ENCODE data around the gene SUGCT.

SUGCT gene

GRCh38 chr7:40848541-40849221 is 713.9 kb downstream of the SUGCT start:
- no peak for DNase-seq (ENCODE audit: low read depth in 1 of 2, low spot score in 1 of 2)
- TF ChIP-seq CTCF (IDR thresholded peaks at IDR 0.05; ENCODE audit: insufficient read depth, low read length) = no peak
- TF ChIP-seq GABPA (IDR thresholded peaks at IDR 0.05; ENCODE audit: low read depth) = no peak
- no peak for TF ChIP-seq REST (IDR thresholded peaks at IDR 0.05; ENCODE audit: insufficient replicate concordance, low read depth)
- no peak for TF ChIP-seq POLR2AphosphoS5 (IDR thresholded peaks at IDR 0.05; ENCODE audit: low read depth)
- TF ChIP-seq SPI1 (IDR thresholded peaks at IDR 0.05; ENCODE audit: borderline replicate concordance, low read depth) = no peak
- Histone ChIP-seq H3K27me3 (ENCODE audit: insufficient read depth, poor library complexity, severe bottlenecking) (no peaks in the 10 kb centered on the region), H3K27ac (replicated peaks) (no peak overlapping the region), H3K4me3 (replicated peaks; ENCODE audit: insufficient read depth, low read length) (no peak overlapping the region)

DNA sequence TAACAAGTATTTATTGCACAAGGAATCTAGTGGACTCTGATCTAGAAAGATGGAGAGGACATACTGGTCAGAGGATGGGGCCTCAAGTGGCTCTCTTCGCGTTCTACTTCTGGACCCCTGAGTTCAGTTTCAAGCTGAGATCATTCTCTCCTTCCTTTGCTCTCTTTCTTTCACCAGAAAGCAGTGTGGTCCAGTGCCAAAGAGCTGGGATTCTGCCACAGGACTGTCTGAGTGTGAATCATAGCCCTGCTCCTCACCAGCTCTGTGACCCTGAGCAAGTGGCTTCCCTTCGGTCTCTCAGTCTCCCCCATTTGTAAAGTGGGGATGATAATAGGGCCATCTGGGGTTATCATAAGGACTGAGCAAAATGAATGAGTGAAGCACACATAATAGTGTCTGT is 715.2 kb downstream of the SUGCT start:
- no peak for TF ChIP-seq SPI1 (IDR thresholded peaks at IDR 0.05; ENCODE audit: borderline replicate concordance, low read depth)
- no peak for TF ChIP-seq POLR2AphosphoS5 (IDR thresholded peaks at IDR 0.05; ENCODE audit: low read depth)
- TF ChIP-seq CTCF (IDR thresholded peaks at IDR 0.05; ENCODE audit: insufficient read depth, low read length) = no peak
- TF ChIP-seq GABPA (IDR thresholded peaks at IDR 0.05; ENCODE audit: low read depth) = no peak
- TF ChIP-seq REST (IDR thresholded peaks at IDR 0.05; ENCODE audit: insufficient replicate concordance, low read depth) = no peak
- DNase-seq (ENCODE audit: low read depth in 1 of 2, low spot score in 1 of 2) = no peak
- no peaks in the 10 kb centered on the region for H3K27me3 ChIP-seq (ENCODE audit: insufficient read depth, poor library complexity, severe bottlenecking)
- H3K4me3 ChIP-seq (replicated peaks; ENCODE audit: insufficient read depth, low read length) = no peak overlapping the region
- H3K27ac ChIP-seq (replicated peaks) = no peak overlapping the region

- TF ChIP-seq REST (IDR thresholded peaks at IDR 0.05; ENCODE audit: insufficient replicate concordance, low read depth) (no peak), POLR2AphosphoS5 (IDR thresholded peaks at IDR 0.05; ENCODE audit: low read depth) (no peak), CTCF (IDR thresholded peaks at IDR 0.05; ENCODE audit: insufficient read depth, low read length) (no peak), GABPA (IDR thresholded peaks at IDR 0.05; ENCODE audit: low read depth) (no peak), SPI1 (IDR thresholded peaks at IDR 0.05; ENCODE audit: borderline replicate concordance, low read depth) (no peak)
- DNase-seq (ENCODE audit: low read depth in 1 of 2, low spot score in 1 of 2) = no peak
- Histone ChIP-seq H3K27ac (replicated peaks) (no peak overlapping the region), H3K27me3 (ENCODE audit: insufficient read depth, poor library complexity, severe bottlenecking) (peaks cover 2% of the 10 kb centered on the region), H3K4me3 (replicated peaks; ENCODE audit: insufficient read depth, low read length) (no peak overlapping the region)
Measured at GRCh38 chr7:40851001-40851400, 716.2 kb downstream of the SUGCT start.
